Measurements from ENCODE around the gene CKLF. TPM values are rescaled to one million over a fixed set of nuclear protein-coding genes. Genes with fewer than 3 reads are reported as not detected.

Gene CKLF
- total and polyA plus RNA-seq, 2 donors from 2014 or later, result 28.7 to 42.4 TPM

- Histone ChIP-seq H3K4me1 (ENCODE audit: control insufficient read depth in 2 of 3, insufficient read depth in 2 of 3, low read depth in 1 of 3, low read length in 3 of 3) (peaks cover 0 to 14% (median 8%) of the 10 kb centered on the region in 3 donors), H3K4me3 (ENCODE audit: low read length in 3 of 3) (peak overlapping the region in 2 of 3 donors; percentile 16 to 29), H3K27ac (ENCODE audit: low read depth in 2 of 2, low read length in 2 of 2) (no peak overlapping the region), H3K9me3 (ENCODE audit: control insufficient read depth in 2 of 3, insufficient read depth in 1 of 3, low read length in 3 of 3) (no peaks in the 10 kb centered on the region), H3K9ac (ENCODE audit: low read length in 3 of 3) (peak overlapping the region in 1 of 3 donors; percentile 40), H3K27me3 (ENCODE audit: control insufficient read depth, insufficient read depth, low read length) (no peaks in the 10 kb centered on the region), H3K36me3 (ENCODE audit: control insufficient read depth in 2 of 3, insufficient read depth in 3 of 3, low read length in 3 of 3) (peaks cover 0 to 3% (median 0%) of the 10 kb centered on the region in 3 donors)
- intact Hi-C loops (cut with DNase I), result loop anchor here (10.0 kb wide), 1 partner anchor 201 kb away; no protein-coding TSS in a partner anchor
- no peak for TF ChIP-seq CTCF (IDR thresholded peaks at IDR 0.05; ENCODE audit: borderline replicate concordance, extremely low read depth, insufficient read depth)
- FAIRE-seq, result no peak
- peak in 1 of 5 donors; percentile 70 for DNase-seq
Observed at GRCh38 chr16:66605979-66606751, 53.8 kb downstream of the CKLF start.

- FAIRE-seq, result no peak
- DNase-seq, result peak; percentile 92 to 95 (median 92)
- Histone ChIP-seq H3K27ac (ENCODE audit: low read depth in 2 of 2, low read length in 2 of 2) (no peak overlapping the region), H3K9ac (ENCODE audit: low read length in 3 of 3) (peak overlapping the region in 1 of 3 donors; percentile 28), H3K9me3 (ENCODE audit: control insufficient read depth in 2 of 3, insufficient read depth in 1 of 3, low read length in 3 of 3) (no peaks in the 10 kb centered on the region), H3K4me3 (ENCODE audit: low read length in 3 of 3) (no peak overlapping the region), H3K4me1 (ENCODE audit: control insufficient read depth in 2 of 3, insufficient read depth in 2 of 3, low read depth in 1 of 3, low read length in 3 of 3) (peaks cover 0 to 14% (median 8%) of the 10 kb centered on the region in 3 donors), H3K36me3 (ENCODE audit: control insufficient read depth in 2 of 3, insufficient read depth in 3 of 3, low read length in 3 of 3) (peaks cover 0 to 10% (median 3%) of the 10 kb centered on the region in 3 donors), H3K27me3 (ENCODE audit: control insufficient read depth, insufficient read depth, low read length) (no peaks in the 10 kb centered on the region)
- peak; percentile 75 for TF ChIP-seq CTCF (IDR thresholded peaks at IDR 0.05; ENCODE audit: borderline replicate concordance, extremely low read depth, insufficient read depth)
- intact Hi-C loops (cut with DNase I), result loop anchor here (10.0 kb wide), 1 partner anchor 204 kb away; no protein-coding TSS in a partner anchor
Observed at GRCh38 chr16:66608241-66609138, 56.1 kb downstream of the CKLF start.

- Histone ChIP-seq H3K27me3 (ENCODE audit: control insufficient read depth, insufficient read depth, low read length) (no peaks in the 10 kb centered on the region), H3K9me3 (ENCODE audit: control insufficient read depth in 2 of 3, insufficient read depth in 1 of 3, low read length in 3 of 3) (no peaks in the 10 kb centered on the region), H3K4me3 (ENCODE audit: low read length in 3 of 3) (no peak overlapping the region), H3K36me3 (ENCODE audit: control insufficient read depth in 2 of 3, insufficient read depth in 3 of 3, low read length in 3 of 3) (peaks cover 0 to 10% (median 3%) of the 10 kb centered on the region in 3 donors), H3K27ac (ENCODE audit: low read depth in 2 of 2, low read length in 2 of 2) (no peak overlapping the region), H3K4me1 (ENCODE audit: control insufficient read depth in 2 of 3, insufficient read depth in 2 of 3, low read depth in 1 of 3, low read length in 3 of 3) (peaks cover 0 to 10% (median 8%) of the 10 kb centered on the region in 3 donors), H3K9ac (ENCODE audit: low read length in 3 of 3) (peak overlapping the region in 1 of 3 donors; percentile 28)
- DNase-seq (peak in 1 of 5 donors; percentile 74), FAIRE-seq (no peak)
- TF ChIP-seq CTCF (IDR thresholded peaks at IDR 0.05; ENCODE audit: borderline replicate concordance, extremely low read depth, insufficient read depth), result no peak
- intact Hi-C loops (cut with DNase I), result loop anchor here (10.0 kb wide), 1 partner anchor 204 kb away; no protein-coding TSS in a partner anchor
Observed at GRCh38 chr16:66609139-66609510, 56.7 kb downstream of the CKLF start.
